GM19043 (cell line): ENCODE measurements around the gene SRSF4.
"Not testable (repeated sequence)": the region's sequence is repeated elsewhere in the genome, so short reads cannot be mapped to it uniquely, and the experiment has no call there.

Experiments used
- ATAC-seq: cut with Tn5 transposase; IDR thresholded peaks from one replicate; pipeline ENCODE4 v1.9.1; 2021; ENCODE audit warnings: low read depth; ENCODE audit not compliant: unreplicated experiment

SRSF4 gene

GRCh38 chr1:29166291-29166878, 15.3 kb downstream of the SRSF4 start:
- no peak for ATAC-seq

- ATAC-seq = no peak
Observed at GRCh38 chr1:29164588-29164987, 17.1 kb downstream of the SRSF4 start.

- ATAC-seq = no peak
Observed at GRCh38 chr1:29162476-29163138, 19.1 kb downstream of the SRSF4 start.

GRCh38 chr1:29162025-29162424, 19.7 kb downstream of the SRSF4 start:
- ATAC-seq = no peak

- ATAC-seq = no peak
Observed at GRCh38 chr1:29159773-29160172, 21.9 kb downstream of the SRSF4 start.

- no peak for ATAC-seq
Observed at GRCh38 chr1:29157269-29157601, 24.5 kb downstream of the SRSF4 start.

GRCh38 chr1:29156543-29157268, 25.0 kb downstream of the SRSF4 start:
- no peak for ATAC-seq

GRCh38 chr1:29152046-29152805, 29.5 kb downstream of the SRSF4 start:
- no peak for ATAC-seq

- not testable (repeated sequence) for ATAC-seq
Observed at GRCh38 chr1:29150346-29150745, 31.4 kb downstream of the SRSF4 start.

- ATAC-seq = no peak
Observed at GRCh38 chr1:29148656-29149491, 32.8 kb downstream of the SRSF4 start.

- no peak for ATAC-seq
Observed at GRCh38 chr1:29145739-29146437, 35.8 kb downstream of the SRSF4 start.

GRCh38 chr1:29144178-29144577, 37.5 kb downstream of the SRSF4 start:
- no peak for ATAC-seq

- no peak for ATAC-seq
Observed at GRCh38 chr1:29142714-29143113, 39.0 kb downstream of the SRSF4 start.

GRCh38 chr1:29136391-29136915, 45.2 kb downstream of the SRSF4 start:
- ATAC-seq = no peak

GRCh38 chr1:29134695-29135028, 47.0 kb downstream of the SRSF4 start:
- ATAC-seq = no peak

- no peak for ATAC-seq
Observed at GRCh38 chr1:29133861-29134694, 47.6 kb downstream of the SRSF4 start.

- ATAC-seq = not testable (repeated sequence)
Observed at GRCh38 chr1:29131056-29131455, 50.6 kb downstream of the SRSF4 start.

GRCh38 chr1:29129916-29130315, 51.8 kb downstream of the SRSF4 start:
- no peak for ATAC-seq

GRCh38 chr1:29128739-29129138, 53.0 kb downstream of the SRSF4 start:
- ATAC-seq = no peak
